HL-60 (cell line): ENCODE measurements around the gene BCL11A.

Source experiments
- DNase-seq, 2 experiments: peaks; one replicate each; pipeline ENCODE4 v3.0.0-alpha.2; 2010 to 2020; ENCODE audit warnings: low read depth in 1 of 2, low spot score in 1 of 2
- H3K27ac ChIP-seq: fragments of 250-450 bp; sonication (Bioruptor Pico); replicated peaks from 2 replicates; pipeline ENCODE4 v1.5.1; 2020; ENCODE audit warnings: mild to moderate bottlenecking, moderate library complexity
- H3K27me3 ChIP-seq: fragments of 250-450 bp; sonication (Bioruptor Pico); 2 replicates; pipeline ENCODE4 v1.5.1; 2021; ENCODE audit warnings: mild to moderate bottlenecking, moderate library complexity; ENCODE audit not compliant: insufficient read depth, poor library complexity, severe bottlenecking
- H3K4me3 ChIP-seq: replicated peaks from 2 replicates; pipeline ENCODE4 v1.5.1; 2011; ENCODE audit warnings: mild to moderate bottlenecking, control low read depth, low read length; ENCODE audit not compliant: insufficient read depth
- CTCF ChIP-seq: IDR thresholded peaks from one replicate; pipeline ENCODE4 v1.5.1; 2011; ENCODE audit warnings: low read length, control low read depth, inconsistent platforms; ENCODE audit not compliant: insufficient read depth
- GABPA ChIP-seq: IDR thresholded peaks from 2 replicates; pipeline ENCODE4 v1.6.1; 2012; ENCODE audit warnings: low read depth
- POLR2AphosphoS5 ChIP-seq: IDR thresholded peaks from 2 replicates; pipeline ENCODE4 v1.6.1; 2012; ENCODE audit warnings: low read depth
- REST ChIP-seq: IDR thresholded peaks from 2 replicates; pipeline ENCODE4 v1.6.1; 2012; ENCODE audit warnings: low read depth; ENCODE audit not compliant: insufficient replicate concordance
- SPI1 ChIP-seq: IDR thresholded peaks from 2 replicates; pipeline ENCODE4 v1.6.1; 2012; ENCODE audit warnings: low read depth, mild to moderate bottlenecking, borderline replicate concordance

BCL11A gene

GRCh38 chr2:60437080-60437696, 116.3 kb downstream of the BCL11A start:
- Histone ChIP-seq H3K27me3 (no peaks in the 10 kb centered on the region), H3K27ac (no peak overlapping the region), H3K4me3 (no peak overlapping the region)
- TF ChIP-seq GABPA, result no peak
- no peak for TF ChIP-seq SPI1
- no peak for TF ChIP-seq CTCF
- no peak for TF ChIP-seq REST
- no peak for TF ChIP-seq POLR2AphosphoS5
- DNase-seq, result no peak

- no peak for DNase-seq
- Histone ChIP-seq H3K27ac (no peak overlapping the region), H3K27me3 (no peaks in the 10 kb centered on the region), H3K4me3 (no peak overlapping the region)
- no peak for TF ChIP-seq REST
- TF ChIP-seq CTCF, result no peak
- TF ChIP-seq POLR2AphosphoS5, result no peak
- TF ChIP-seq SPI1, result no peak
Observed at GRCh38 chr2:60433018-60433596, 120.3 kb downstream of the BCL11A start.

GRCh38 chr2:60432035-60432601, 121.3 kb downstream of the BCL11A start:
- Histone ChIP-seq H3K27me3 (no peaks in the 10 kb centered on the region), H3K4me3 (no peak overlapping the region), H3K27ac (no peak overlapping the region)
- TF ChIP-seq POLR2AphosphoS5, result no peak
- TF ChIP-seq GABPA, result no peak
- no peak for TF ChIP-seq CTCF
- DNase-seq, result no peak

GRCh38 chr2:60429681-60430080, 123.8 kb downstream of the BCL11A start:
- H3K27me3 ChIP-seq, result no peaks in the 10 kb centered on the region
- H3K27ac ChIP-seq, result no peak overlapping the region
- no peak overlapping the region for H3K4me3 ChIP-seq
- DNase-seq, result no peak
- TF ChIP-seq SPI1 (no peak), REST (no peak), POLR2AphosphoS5 (no peak), GABPA (no peak), CTCF (no peak)
